OCI-LY7 (cell line): ENCODE results near the gene GFAP. TPM values are rescaled to one million over a fixed set of nuclear protein-coding genes. Genes with fewer than 3 reads are reported as not detected.

Experiments used
- BruUV-seq: library from RNA; stranded (reverse); fragments of 400-500 nt; replicated peaks from 2 replicates; lab custom pipeline; 2021; lab: Mats Ljungman, UMichigan
- CTCF ChIA-PET: fragments of 300-600 bp; sonication (Branson Sonifier 250); formaldehyde crosslinking; loops from one replicate; lab custom pipeline; 2022; ENCODE audit warnings: antibody characterized with exemption; ENCODE audit not compliant: unreplicated experiment; lab: Charles Lee
- POLR2A ChIA-PET: fragments of 300-600 bp; sonication (Branson Sonifier 250); formaldehyde crosslinking; loops from one replicate; lab custom pipeline; 2022; ENCODE audit warnings: antibody characterized with exemption; lab: Charles Lee
- DNase-seq: peaks from one replicate; pipeline ENCODE4 v3.0.0-alpha.2; 2015; ENCODE audit warnings: low spot score
- H2AFZ ChIP-seq: fragments of 200-600 bp; sonication (generic), shearing (Covaris generic); 2 replicates; pipeline ENCODE4 v1.6.1; 2014; ENCODE audit warnings: mild to moderate bottlenecking, antibody characterized with exemption, low read length, moderate library complexity
- H3K27ac ChIP-seq: fragments of 200-600 bp; sonication (generic); 2 replicates; pipeline ENCODE4 v1.5.1; 2014; ENCODE audit warnings: mixed run types, low read depth, mild to moderate bottlenecking, moderate library complexity, low read length, inconsistent platforms; ENCODE audit not compliant: poor library complexity, severe bottlenecking
- H3K36me3 ChIP-seq: fragments of 200-600 bp; sonication (generic); 2 replicates; pipeline ENCODE4 v1.6.1; 2014; ENCODE audit warnings: mild to moderate bottlenecking, antibody characterized with exemption, low read length, moderate library complexity, mixed read lengths; ENCODE audit not compliant: insufficient read depth
- H3K4me1 ChIP-seq: fragments of 200-600 bp; sonication (generic); 2 replicates; pipeline ENCODE4 v1.5.1; 2014; ENCODE audit warnings: mild to moderate bottlenecking, low read length; ENCODE audit not compliant: insufficient read depth, poor library complexity, severe bottlenecking
- H3K4me2 ChIP-seq: fragments of 200-600 bp; sonication (generic); 2 replicates; pipeline ENCODE4 v1.6.1; 2014; ENCODE audit warnings: mild to moderate bottlenecking, low read length
- H3K4me3 ChIP-seq: fragments of 200-600 bp; sonication (generic); 2 replicates; pipeline ENCODE4 v1.5.1; 2014; ENCODE audit warnings: mild to moderate bottlenecking, low read depth, low read length; ENCODE audit not compliant: poor library complexity, severe bottlenecking
- H3K79me2 ChIP-seq: fragments of 200-600 bp; sonication (generic); 2 replicates; pipeline ENCODE4 v1.6.1; 2016; ENCODE audit warnings: low read depth, mild to moderate bottlenecking, low read length, moderate library complexity, mixed read lengths; ENCODE audit not compliant: insufficient read depth
- H3K9me2 ChIP-seq: fragments of 200-600 bp; sonication (generic); 2 replicates; pipeline ENCODE4 v1.6.1; 2016; ENCODE audit warnings: mild to moderate bottlenecking, low read length, mixed read lengths; ENCODE audit not compliant: insufficient read depth
- H3K9me3 ChIP-seq: fragments of 200-600 bp; sonication (generic); 2 replicates; pipeline ENCODE4 v1.6.1; 2014; ENCODE audit warnings: mild to moderate bottlenecking, mixed run types, low read length, mixed read lengths
- H4K20me1 ChIP-seq: fragments of 200-600 bp; sonication (generic); 2 replicates; pipeline ENCODE4 v1.6.1; 2014; ENCODE audit warnings: mild to moderate bottlenecking, antibody characterized with exemption, low read length, moderate library complexity, mixed read lengths; ENCODE audit not compliant: insufficient read depth
- EZH2phosphoT487 ChIP-seq: fragments of 200-600 bp; sonication (generic); IDR thresholded peaks from 2 replicates; pipeline ENCODE4 v1.6.1; 2018; ENCODE audit warnings: low read depth, borderline replicate concordance, mild to moderate bottlenecking, mixed run types, antibody characterized with exemption, low read length, moderate library complexity, mixed read lengths
- intact Hi-C: fragments of 100-400 bp; cut with micrococcal nuclease; formaldehyde crosslinking; loops from one replicate; pipeline ENCODE4 v1.10.0; 2022; ENCODE audit not compliant: unreplicated experiment
- total RNA-seq, 2 experiments: library from RNA; depleted of rRNA in 1 of 2; stranded (reverse); fragments of >200 nt in 1 of 2; shearing (Covaris generic) in 1 of 2; gene quantifications; 2 replicates each; pipeline ENCODE4 v1.2.3, GENCODE V29; 2014 to 2022
- TF ChIP-seq, protein P1 (sequence below): fragments of 200-600 bp; sonication (generic); conservative IDR thresholded peaks from 2 replicates; pipeline ENCODE4 v1.5.1; 2014; ENCODE audit warnings: mild to moderate bottlenecking, antibody characterized with exemption, low read length, moderate library complexity, mixed read lengths

The GFAP gene
- total RNA-seq, 2 experiments from 2014 or later = not detected

DNA sequence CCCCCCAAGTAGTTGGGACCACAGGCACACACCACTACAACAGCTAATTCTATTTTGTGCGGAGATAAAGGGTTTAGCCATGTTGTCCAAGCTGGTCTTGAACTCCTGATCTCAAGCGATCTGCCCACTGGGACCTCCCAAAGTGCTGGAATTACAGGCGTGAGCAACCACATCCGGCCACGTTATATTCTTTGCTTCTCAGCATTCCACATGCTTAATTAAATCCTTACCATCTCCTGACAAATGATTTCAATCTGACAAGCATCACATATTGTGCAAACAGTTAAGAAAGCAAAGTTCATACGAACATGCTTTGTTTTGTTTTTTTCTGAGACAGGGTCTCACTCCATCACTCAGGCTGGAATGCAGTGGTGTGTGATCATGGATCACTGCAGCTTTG lies 49.4 kb downstream of the GFAP start:
- no peaks in the 10 kb centered on the region for H3K79me2 ChIP-seq
- POLR2A ChIA-PET = no interaction called here
- no peak overlapping the region for H3K4me2 ChIP-seq
- intact Hi-C loops = loop anchor here (1.0 kb wide), 2 partner anchors 87 to 91 kb away; no protein-coding TSS in a partner anchor
- H3K36me3 ChIP-seq = peaks cover 95% of the 10 kb centered on the region
- H3K9me3 ChIP-seq = no peaks in the 10 kb centered on the region
- TF ChIP-seq, protein P1, sequence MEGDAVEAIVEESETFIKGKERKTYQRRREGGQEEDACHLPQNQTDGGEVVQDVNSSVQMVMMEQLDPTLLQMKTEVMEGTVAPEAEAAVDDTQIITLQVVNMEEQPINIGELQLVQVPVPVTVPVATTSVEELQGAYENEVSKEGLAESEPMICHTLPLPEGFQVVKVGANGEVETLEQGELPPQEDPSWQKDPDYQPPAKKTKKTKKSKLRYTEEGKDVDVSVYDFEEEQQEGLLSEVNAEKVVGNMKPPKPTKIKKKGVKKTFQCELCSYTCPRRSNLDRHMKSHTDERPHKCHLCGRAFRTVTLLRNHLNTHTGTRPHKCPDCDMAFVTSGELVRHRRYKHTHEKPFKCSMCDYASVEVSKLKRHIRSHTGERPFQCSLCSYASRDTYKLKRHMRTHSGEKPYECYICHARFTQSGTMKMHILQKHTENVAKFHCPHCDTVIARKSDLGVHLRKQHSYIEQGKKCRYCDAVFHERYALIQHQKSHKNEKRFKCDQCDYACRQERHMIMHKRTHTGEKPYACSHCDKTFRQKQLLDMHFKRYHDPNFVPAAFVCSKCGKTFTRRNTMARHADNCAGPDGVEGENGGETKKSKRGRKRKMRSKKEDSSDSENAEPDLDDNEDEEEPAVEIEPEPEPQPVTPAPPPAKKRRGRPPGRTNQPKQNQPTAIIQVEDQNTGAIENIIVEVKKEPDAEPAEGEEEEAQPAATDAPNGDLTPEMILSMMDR = no peak
- no peak for TF ChIP-seq EZH2phosphoT487
- no peak overlapping the region for H3K4me3 ChIP-seq
- no peaks in the 10 kb centered on the region for H3K4me1 ChIP-seq
- H4K20me1 ChIP-seq = no peaks in the 10 kb centered on the region
- no peaks in the 10 kb centered on the region for H3K9me2 ChIP-seq
- H3K27ac ChIP-seq = no peak overlapping the region
- CTCF ChIA-PET = no interaction called here
- no peak for DNase-seq
- no peak overlapping the region for H2AFZ ChIP-seq
- BruUV-seq = no TSS peak

DNA sequence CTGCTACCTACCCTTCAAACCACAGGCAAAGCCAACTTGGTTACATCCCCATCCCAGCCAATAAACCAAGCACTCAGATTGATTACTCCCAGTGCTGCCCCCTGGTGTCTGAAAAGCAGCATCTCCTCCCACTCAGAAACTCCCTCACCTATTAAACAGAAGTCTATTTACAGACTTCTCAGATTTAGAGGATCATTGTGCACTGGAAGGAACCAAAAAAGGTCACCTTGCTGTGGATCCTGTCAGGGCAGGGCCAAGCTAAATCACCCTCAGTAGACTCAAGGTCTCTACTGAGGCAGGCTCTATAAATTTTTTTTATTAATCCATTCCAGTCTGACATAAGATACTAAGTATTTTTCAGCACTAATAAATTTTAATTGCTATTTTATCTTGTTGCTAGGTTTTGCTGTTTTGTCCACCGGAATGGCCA lies 50.1 kb downstream of the GFAP start:
- H3K9me3 ChIP-seq = no peaks in the 10 kb centered on the region
- DNase-seq = peak; percentile 77
- H3K36me3 ChIP-seq = peaks cover 96% of the 10 kb centered on the region
- H3K79me2 ChIP-seq = no peaks in the 10 kb centered on the region
- POLR2A ChIA-PET = no interaction called here
- CTCF ChIA-PET = no interaction called here
- no peak overlapping the region for H2AFZ ChIP-seq
- TF ChIP-seq, protein P1 = peak; percentile 96
- no peak for TF ChIP-seq EZH2phosphoT487
- H3K4me2 ChIP-seq = no peak overlapping the region
- no peaks in the 10 kb centered on the region for H3K4me1 ChIP-seq
- no peaks in the 10 kb centered on the region for H4K20me1 ChIP-seq
- H3K9me2 ChIP-seq = no peaks in the 10 kb centered on the region
- no peak overlapping the region for H3K4me3 ChIP-seq
- no TSS peak for BruUV-seq
- H3K27ac ChIP-seq = no peak overlapping the region
- intact Hi-C loops = loop anchor here (1.0 kb wide), 2 partner anchors 86 to 90 kb away; no protein-coding TSS in a partner anchor

DNA sequence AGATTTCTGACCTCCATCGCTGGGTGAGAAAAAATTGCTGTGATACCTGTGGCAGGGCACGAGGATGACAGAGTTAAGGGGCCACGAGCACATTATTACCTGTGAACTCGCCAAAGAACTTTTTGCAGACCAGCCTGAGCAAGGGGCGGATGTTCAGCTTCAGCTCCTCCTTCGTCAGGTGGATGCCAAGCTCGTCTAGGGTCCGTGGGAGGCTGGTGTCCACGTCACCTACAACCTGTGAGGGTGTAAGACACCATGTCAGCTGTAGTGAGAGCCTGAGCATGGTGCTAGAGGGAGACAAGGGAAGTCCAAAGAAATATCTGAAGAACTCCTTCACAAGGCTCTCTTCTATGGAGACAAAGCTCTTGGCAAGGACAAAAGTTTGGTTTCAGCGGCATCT lies 50.5 kb downstream of the GFAP start:
- H3K27ac ChIP-seq = no peak overlapping the region
- no peak for DNase-seq
- CTCF ChIA-PET = interaction anchor here (0.8 kb wide), 1 partner anchor 85 kb away, joined by 5 read pairs; no protein-coding TSS in a partner anchor
- no peaks in the 10 kb centered on the region for H3K79me2 ChIP-seq
- intact Hi-C loops = loop anchor here (1.0 kb wide), 2 partner anchors 86 to 90 kb away; no protein-coding TSS in a partner anchor
- no peak overlapping the region for H2AFZ ChIP-seq
- no peaks in the 10 kb centered on the region for H3K9me2 ChIP-seq
- H3K36me3 ChIP-seq = peaks cover 96% of the 10 kb centered on the region
- no peaks in the 10 kb centered on the region for H3K9me3 ChIP-seq
- TF ChIP-seq, protein P1 = no peak
- TF ChIP-seq EZH2phosphoT487 = no peak
- POLR2A ChIA-PET = no interaction called here
- no peaks in the 10 kb centered on the region for H4K20me1 ChIP-seq
- H3K4me2 ChIP-seq = no peak overlapping the region
- H3K4me1 ChIP-seq = no peaks in the 10 kb centered on the region
- BruUV-seq = no TSS peak
- H3K4me3 ChIP-seq = no peak overlapping the region
